Right lung (tissue), 10 donors: ENCODE results near the gene GATM. TPM values are rescaled to one million over a fixed set of nuclear protein-coding genes. Genes with fewer than 3 reads are reported as not detected.

ENCODE experiments used
- DNase-seq, 2 donors: peaks; one replicate each; pipeline ENCODE4 v3.0.0-alpha.2; 2013
- long read RNA-seq, 8 donors: transcript quantifications; one replicate each; lab custom pipeline, GENCODE V29; 2026
- polyA plus RNA-seq, 5 donors: library from polyadenylated mRNA; unstranded; fragments of 120-200 nt; gene quantifications; one replicate each; pipeline versions ENCODE4 v1.2.1 to v1.2.3, GENCODE V29; 2013; ENCODE audit warnings: inconsistent platforms in 1 of 5, low replicate concordance in 1 of 5; ENCODE audit not compliant: insufficient read length in 5 of 5, insufficient read depth in 1 of 5

Gene GATM
- polyA plus RNA-seq, result 10 to 100 TPM; 19.8 to 27.5 (median 20.5) TPM
- long read RNA-seq, donor 1, partial matches to known transcripts, result 0 of 4 reads
- long read RNA-seq, donor 1, other reads (novel, unspliced or antisense), result 0 of 4 reads
- long read RNA-seq, donor 2, partial matches to known transcripts, result 6 of 9 reads
- long read RNA-seq, donor 2, other reads (novel, unspliced or antisense), result 0 of 9 reads
- long read RNA-seq, donor 3, partial matches to known transcripts, result 0 of 2 reads
- long read RNA-seq, donor 3, other reads (novel, unspliced or antisense), result 0 of 2 reads
- long read RNA-seq, donor 4, partial matches to known transcripts, result 0 of 3 reads
- long read RNA-seq, donor 4, other reads (novel, unspliced or antisense), result 0 of 3 reads
- long read RNA-seq, donor 5, partial matches to known transcripts, result 0 of 3 reads
- long read RNA-seq, donor 5, other reads (novel, unspliced or antisense), result 0 of 3 reads
- long read RNA-seq, donor 6, transcript GATM-201 (9 exons, 2,597 nt), result major isoform, 6 of 22 reads
- long read RNA-seq, donor 6, partial matches to known transcripts, result 16 of 22 reads
- long read RNA-seq, donor 6, other reads (novel, unspliced or antisense), result 0 of 22 reads
- long read RNA-seq, donor 7, partial matches to known transcripts, result 0 of 5 reads
- long read RNA-seq, donor 7, other reads (novel, unspliced or antisense), result 0 of 5 reads
- long read RNA-seq, donor 8, partial matches to known transcripts, result 0 of 2 reads
- long read RNA-seq, donor 8, other reads (novel, unspliced or antisense), result 0 of 2 reads

GRCh38 chr15:45378149-45378912 is at the start of gene GATM:
TSS of gene GATM (minus strand) at chr15:45378544. CDS start at chr15:45378453, 91 bp downstream.
- peak; percentile 56 to 67 for DNase-seq

- DNase-seq, result no peak
Observed at GRCh38 chr15:45427085-45427484, 48.7 kb upstream of the GATM start.

- DNase-seq, result no peak
Observed at GRCh38 chr15:45425135-45425534, 46.8 kb upstream of the GATM start.

GRCh38 chr15:45424429-45424828 is 46.1 kb upstream of the GATM start:
- DNase-seq, result no peak

GRCh38 chr15:45417303-45417950 is 39.1 kb upstream of the GATM start:
- no peak for DNase-seq

GRCh38 chr15:45414215-45414885 is 36.0 kb upstream of the GATM start:
- no peak for DNase-seq

GRCh38 chr15:45409596-45409995 is 31.3 kb upstream of the GATM start:
- DNase-seq, result no peak

GRCh38 chr15:45407786-45408185 is 29.4 kb upstream of the GATM start:
- no peak for DNase-seq

GRCh38 chr15:45402955-45403877 is 24.9 kb upstream of the GATM start:
- DNase-seq, result peak; percentile 11 to 17

GRCh38 chr15:45402162-45402954 is 24.0 kb upstream of the GATM start:
- peak; percentile 98 for DNase-seq

- no peak for DNase-seq
Observed at GRCh38 chr15:45401665-45402161, 23.4 kb upstream of the GATM start.

- peak; percentile 20 to 35 for DNase-seq
Observed at GRCh38 chr15:45399381-45400212, 21.3 kb upstream of the GATM start.

GRCh38 chr15:45397116-45397665 is 18.8 kb upstream of the GATM start:
- DNase-seq, result no peak

GRCh38 chr15:45395943-45396342 is 17.6 kb upstream of the GATM start:
- no peak for DNase-seq

GRCh38 chr15:45394681-45395080 is 16.3 kb upstream of the GATM start:
- no peak for DNase-seq

- DNase-seq, result no peak
Observed at GRCh38 chr15:45393851-45394250, 15.5 kb upstream of the GATM start.

- no peak for DNase-seq
Observed at GRCh38 chr15:45392584-45392855, 14.2 kb upstream of the GATM start.
